Caco-2 (cell line): ENCODE measurements around the gene HSPB8. TPM values are rescaled to one million over a fixed set of nuclear protein-coding genes. Genes with fewer than 3 reads are reported as not detected.

Experiments
- BruUV-seq: library from RNA; stranded (reverse); fragments of 400-500 nt; replicated peaks from 2 replicates; lab custom pipeline; 2021; lab: Mats Ljungman, UMichigan
- CTCF ChIA-PET: fragments of 300-600 bp; sonication (Branson Sonifier 250); formaldehyde crosslinking; loops from one replicate; lab custom pipeline; 2022; ENCODE audit warnings: antibody characterized with exemption; lab: Charles Lee
- POLR2A ChIA-PET: fragments of 300-600 bp; sonication (Branson Sonifier 250); formaldehyde crosslinking; loops from one replicate; lab custom pipeline; 2022; ENCODE audit warnings: antibody characterized with exemption; lab: Charles Lee
- DNase-seq, 2 experiments: peaks; one replicate each; pipeline versions ENCODE4 v3.0.0 to v3.0.0-alpha.2; 2020 to 2022
- H3K27me3 ChIP-seq: replicated peaks from 2 replicates; pipeline ENCODE4 v1.6.0; 2011; ENCODE audit warnings: low read length; ENCODE audit not compliant: control insufficient read depth, insufficient read depth
- H3K36me3 ChIP-seq: 2 replicates; pipeline ENCODE4 v1.5.1; 2011; ENCODE audit warnings: low read length; ENCODE audit not compliant: control insufficient read depth, insufficient read depth
- H3K4me1 ChIP-seq: fragments of 250-450 bp; sonication (Bioruptor Pico); 2 replicates; pipeline ENCODE4 v1.5.1; 2020; ENCODE audit warnings: mild to moderate bottlenecking
- H3K4me3 ChIP-seq: 2 replicates; pipeline ENCODE4 v1.5.1; 2011; ENCODE audit warnings: low read depth, mild to moderate bottlenecking, control low read depth, low read length
- H3K9me3 ChIP-seq: fragments of 250-450 bp; sonication (Bioruptor Pico); 2 replicates; pipeline ENCODE4 v1.5.1; 2020; ENCODE audit warnings: mild to moderate bottlenecking, moderate library complexity
- H3K27ac Mint-ChIP-seq: one replicate; pipeline ENCODE4 v1.8.0; 2022; ENCODE audit warnings: mixed read lengths; ENCODE audit not compliant: unreplicated experiment
- H3K27me3 Mint-ChIP-seq: one replicate; pipeline ENCODE4 v1.8.0; 2022; ENCODE audit warnings: mixed read lengths; ENCODE audit not compliant: insufficient read depth, unreplicated experiment
- H3K36me3 Mint-ChIP-seq: one replicate; pipeline ENCODE4 v1.8.0; 2022; ENCODE audit warnings: mild to moderate bottlenecking, mixed read lengths; ENCODE audit not compliant: insufficient read depth, unreplicated experiment
- H3K4me1 Mint-ChIP-seq: one replicate; pipeline ENCODE4 v1.8.0; 2022; ENCODE audit warnings: low read depth, mixed read lengths; ENCODE audit not compliant: unreplicated experiment
- H3K4me3 Mint-ChIP-seq: one replicate; pipeline ENCODE4 v1.8.0; 2022; ENCODE audit warnings: mild to moderate bottlenecking, moderate library complexity, mixed read lengths; ENCODE audit not compliant: unreplicated experiment
- H3K9me3 Mint-ChIP-seq: one replicate; pipeline ENCODE4 v1.8.0; 2022; ENCODE audit warnings: mixed read lengths; ENCODE audit not compliant: unreplicated experiment
- CTCF ChIP-seq, 2 experiments: fragments of 200-600 bp in 1 of 2; IDR thresholded peaks; 1 replicate in 1 of 2; 2 replicates in 1 of 2; pipeline versions ENCODE4 v1.5.1 to v1.8.0; 2011 to 2022; ENCODE audit warnings: antibody characterized with exemption in 1 of 2, control low read depth in 1 of 2, inconsistent platforms in 1 of 2, low read depth in 1 of 2, low read length in 1 of 2, mild to moderate bottlenecking in 1 of 2, moderate library complexity in 1 of 2; ENCODE audit not compliant: insufficient read depth in 1 of 2, severe bottlenecking in 1 of 2, unreplicated experiment in 1 of 2
- intact Hi-C: fragments of 100-400 bp; cut with micrococcal nuclease; formaldehyde crosslinking; loops from one replicate; pipeline ENCODE4 v1.10.0; 2022; ENCODE audit not compliant: unreplicated experiment
- total RNA-seq: library from RNA; stranded (reverse); gene quantifications from 2 replicates; pipeline ENCODE4 v1.2.3, GENCODE V29; 2022

HSPB8 gene
- total RNA-seq, 1 experiment from 2014 or later, result 17.1 TPM

- Mint-ChIP-seq H3K36me3 (no peaks in the 10 kb centered on the region), H3K9me3 (peaks cover 35% of the 10 kb centered on the region), H3K27me3 (no peaks in the 10 kb centered on the region), H3K4me1 (no peaks in the 10 kb centered on the region), H3K27ac (no peak overlapping the region), H3K4me3 (no peak overlapping the region)
- Histone ChIP-seq H3K36me3 (no peaks in the 10 kb centered on the region), H3K9me3 (peaks cover 5% of the 10 kb centered on the region; the same call in 1 of the 2 replicates), H3K4me3 (no peak overlapping the region), H3K4me1 (no peaks in the 10 kb centered on the region), H3K27me3 (no peaks in the 10 kb centered on the region)
- CTCF ChIA-PET, result no interaction called here
- BruUV-seq, result no TSS peak
- intact Hi-C loops, result no loop called here
- no peak for TF ChIP-seq CTCF (IDR thresholded peaks at IDR 0.05; ENCODE audit: insufficient read depth in 1 of 2, low read depth in 1 of 2, low read length in 1 of 2, severe bottlenecking in 1 of 2, unreplicated experiment in 1 of 2)
- DNase-seq, result no peak
- POLR2A ChIA-PET, result no interaction called here
Measured at GRCh38 chr12:119153477-119154434, 25.0 kb upstream of the HSPB8 start.

- no peaks in the 10 kb centered on the region for H3K36me3 ChIP-seq
- no peaks in the 10 kb centered on the region for H3K27me3 ChIP-seq
- Mint-ChIP-seq H3K4me1 (no peaks in the 10 kb centered on the region), H3K4me3 (no peak overlapping the region), H3K36me3 (no peaks in the 10 kb centered on the region), H3K27ac (no peak overlapping the region), H3K9me3 (peaks cover 30% of the 10 kb centered on the region), H3K27me3 (no peaks in the 10 kb centered on the region)
- H3K4me3 ChIP-seq, result no peak overlapping the region
- BruUV-seq, result no TSS peak
- no peaks in the 10 kb centered on the region for H3K4me1 ChIP-seq
- ChIA-PET POLR2A (no interaction called here), CTCF (no interaction called here)
- TF ChIP-seq CTCF (IDR thresholded peaks at IDR 0.05; ENCODE audit: insufficient read depth in 1 of 2, low read depth in 1 of 2, low read length in 1 of 2, severe bottlenecking in 1 of 2, unreplicated experiment in 1 of 2), result no peak
- intact Hi-C loops, result no loop called here
- H3K9me3 ChIP-seq, result peaks cover 5% of the 10 kb centered on the region; the same call in 1 of the 2 replicates
- no peak for DNase-seq
Measured at GRCh38 chr12:119154435-119154818, 24.3 kb upstream of the HSPB8 start.

- Histone ChIP-seq H3K27me3 (no peaks in the 10 kb centered on the region), H3K4me3 (no peak overlapping the region), H3K36me3 (no peaks in the 10 kb centered on the region), H3K4me1 (peaks cover 10% of the 10 kb centered on the region), H3K9me3 (peaks cover 3% of the 10 kb centered on the region; the same call in 1 of the 2 replicates)
- POLR2A ChIA-PET, result no interaction called here
- Mint-ChIP-seq H3K4me3 (no peak overlapping the region), H3K27ac (no peak overlapping the region), H3K36me3 (no peaks in the 10 kb centered on the region), H3K27me3 (no peaks in the 10 kb centered on the region), H3K4me1 (peaks cover 10% of the 10 kb centered on the region), H3K9me3 (peaks cover 22% of the 10 kb centered on the region)
- intact Hi-C loops, result no loop called here
- CTCF ChIA-PET, result interaction anchor here (0.6 kb wide), 1 partner anchor 79 kb away, joined by 3 read pairs; no protein-coding TSS in a partner anchor
- no peak for TF ChIP-seq CTCF (IDR thresholded peaks at IDR 0.05; ENCODE audit: insufficient read depth in 1 of 2, low read depth in 1 of 2, low read length in 1 of 2, severe bottlenecking in 1 of 2, unreplicated experiment in 1 of 2)
- no TSS peak for BruUV-seq
- DNase-seq, result no peak
Measured at GRCh38 chr12:119156401-119157044, 22.2 kb upstream of the HSPB8 start.
